GM12878 (cell line): ENCODE results near the gene STX3. TPM values are rescaled to one million over a fixed set of nuclear protein-coding genes. Genes with fewer than 3 reads are reported as not detected.

Experiments
- ATAC-seq: fragments of 200-7000 bp; cut with Tn5 transposase; 3 replicates; pipeline ENCODE4 v1.9.1; 2020; ENCODE audit warnings: mild to moderate bottlenecking, moderate library complexity
- BruUV-seq: library from RNA; stranded (reverse); fragments of 400-500 nt; replicated peaks from 2 replicates; lab custom pipeline; 2021; lab: Mats Ljungman, UMichigan
- CTCF ChIA-PET: fragments of 300-600 bp; sonication (Branson Sonifier 250); formaldehyde crosslinking; extraction: SDS; loops from one replicate; lab custom pipeline; 2021; ENCODE audit warnings: inconsistent platforms; lab: Yijun Ruan, JAX
- POLR2A ChIA-PET: fragments of 350-600 bp; formaldehyde crosslinking; extraction: SDS; loops from one replicate; lab custom pipeline; 2021; ENCODE audit warnings: inconsistent platforms; lab: Charles Lee
- RAD21 ChIA-PET: fragments of 300-600 bp; sonication (Branson Sonifier 250); formaldehyde crosslinking; loops from one replicate; lab custom pipeline; 2023; ENCODE audit warnings: antibody characterized with exemption; ENCODE audit not compliant: unreplicated experiment; lab: Charles Lee
- SMC1A ChIA-PET: fragments of 300-600 bp; sonication (Branson Sonifier 250); formaldehyde crosslinking; loops from one replicate; lab custom pipeline; 2023; ENCODE audit not compliant: unreplicated experiment, uncharacterized antibody; lab: Charles Lee
- DNase-seq: peaks from one replicate; pipeline ENCODE4 v3.0.0-alpha.2; 2011; ENCODE audit warnings: low read depth, low spot score
- FAIRE-seq: peaks from 3 replicates; lab custom pipeline; 2011; peaks lifted over from hg19 to GRCh38; lab: Jason Lieb, UNC
- H2AFZ ChIP-seq: 2 replicates; pipeline ENCODE4 v1.6.0; 2011; ENCODE audit warnings: low read depth, low read length, control low read depth; ENCODE audit not compliant: control insufficient read depth
- H3K27ac ChIP-seq: 2 replicates; pipeline ENCODE4 v1.5.1; 2011; ENCODE audit warnings: control low read depth; ENCODE audit not compliant: control insufficient read depth, insufficient read depth
- H3K27me3 ChIP-seq, 2 experiments: replicated peaks in 1 of 2; 2 replicates each; pipeline versions ENCODE4 v1.6.0 to v1.6.1; 2011; ENCODE audit warnings: low read length in 1 of 2; ENCODE audit not compliant: control insufficient read depth in 2 of 2, insufficient read depth in 2 of 2
- H3K36me3 ChIP-seq, 2 experiments: 2 replicates each; pipeline ENCODE4 v1.5.1; 2011; ENCODE audit warnings: low read length in 1 of 2; ENCODE audit not compliant: control insufficient read depth in 2 of 2, insufficient read depth in 2 of 2
- H3K4me1 ChIP-seq: 2 replicates; pipeline ENCODE4 v1.6.1; 2011; ENCODE audit warnings: mild to moderate bottlenecking, low read length, moderate library complexity, mixed read lengths; ENCODE audit not compliant: control insufficient read depth, insufficient read depth
- H3K4me2 ChIP-seq: 2 replicates; pipeline ENCODE4 v1.6.0; 2011; ENCODE audit warnings: control low read depth; ENCODE audit not compliant: control insufficient read depth, insufficient read depth
- H3K4me3 ChIP-seq: fragments of 200-600 bp; sonication (generic); 2 replicates; pipeline ENCODE4 v1.5.1; 2016
- H3K79me2 ChIP-seq: 2 replicates; pipeline ENCODE4 v1.6.0; 2011; ENCODE audit warnings: low read length; ENCODE audit not compliant: control insufficient read depth, insufficient read depth
- H3K9ac ChIP-seq: 2 replicates; pipeline ENCODE4 v1.8.0; 2011; ENCODE audit warnings: low read length, control low read depth, mixed read lengths; ENCODE audit not compliant: control insufficient read depth, insufficient read depth
- H3K9me3 ChIP-seq: replicated peaks from 3 replicates; pipeline ENCODE4 v1.5.1; 2011; ENCODE audit warnings: mild to moderate bottlenecking, low read length; ENCODE audit not compliant: control insufficient read depth, insufficient read depth
- H4K20me1 ChIP-seq: 2 replicates; pipeline ENCODE4 v1.6.0; 2011; ENCODE audit not compliant: control insufficient read depth, insufficient read depth
- CEBPB ChIP-seq, 2 experiments: fragments of 150-350 bp in 1 of 2; IDR thresholded peaks; 2 replicates each; pipeline ENCODE4 v1.6.1; 2012 to 2014; ENCODE audit warnings: low read depth in 2 of 2, low read length in 2 of 2, borderline replicate concordance in 1 of 2, inconsistent platforms in 1 of 2
- CREB1 ChIP-seq: IDR thresholded peaks from 2 replicates; pipeline ENCODE4 v1.6.1; 2012; ENCODE audit warnings: low read depth, mild to moderate bottlenecking, inconsistent platforms
- DPF2 ChIP-seq: fragments of 450-650 bp; IDR thresholded peaks from 2 replicates; pipeline ENCODE4 v1.6.1; 2017; ENCODE audit warnings: mild to moderate bottlenecking
- EED ChIP-seq: sonication (generic); IDR thresholded peaks from 2 replicates; pipeline ENCODE4 v1.6.1; 2016; ENCODE audit warnings: antibody characterized with exemption, low read depth
- ETV6 ChIP-seq, 2 experiments: fragments of 450-650 bp in 1 of 2; IDR thresholded peaks in 1 of 2; conservative IDR thresholded peaks in 1 of 2; 2 replicates each; pipeline ENCODE4 v1.6.1; 2014; ENCODE audit warnings: antibody characterized with exemption in 1 of 2, borderline replicate concordance in 1 of 2, low read depth in 1 of 2, mild to moderate bottlenecking in 1 of 2, moderate library complexity in 1 of 2
- FOXK2 ChIP-seq: fragments of 450-650 bp; IDR thresholded peaks from 2 replicates; pipeline ENCODE4 v1.6.1; 2017; ENCODE audit warnings: mild to moderate bottlenecking, moderate library complexity
- MEF2A ChIP-seq: IDR thresholded peaks from 2 replicates; pipeline ENCODE4 v1.6.1; 2011; ENCODE audit warnings: low read depth, mild to moderate bottlenecking, low read length, moderate library complexity; ENCODE audit not compliant: insufficient read depth
- NKRF ChIP-seq: fragments of 450-650 bp; conservative IDR thresholded peaks from 2 replicates; pipeline ENCODE4 v1.6.1; 2017; ENCODE audit warnings: mild to moderate bottlenecking, moderate library complexity
- RAD21 ChIP-seq: IDR thresholded peaks from 2 replicates; pipeline ENCODE4 v1.6.1; 2011; ENCODE audit warnings: mild to moderate bottlenecking, low read depth, low read length, moderate library complexity; ENCODE audit not compliant: insufficient read depth
- SMAD1 ChIP-seq: fragments of 450-650 bp; IDR thresholded peaks from 2 replicates; pipeline ENCODE4 v1.6.1; 2018; ENCODE audit warnings: mild to moderate bottlenecking, low read depth; ENCODE audit not compliant: partially characterized antibody
- SMAD5 ChIP-seq: IDR thresholded peaks from 2 replicates; pipeline ENCODE4 v1.6.1; 2016; ENCODE audit warnings: antibody characterized with exemption, low read depth
- SPI1 ChIP-seq: IDR thresholded peaks from 2 replicates; pipeline ENCODE4 v1.6.1; 2011; ENCODE audit warnings: low read depth, mild to moderate bottlenecking, low read length, moderate library complexity, borderline replicate concordance; ENCODE audit not compliant: insufficient read depth
- YBX1 ChIP-seq: fragments of 450-650 bp; IDR thresholded peaks from 2 replicates; pipeline ENCODE4 v1.6.1; 2016; ENCODE audit warnings: antibody characterized with exemption
- WGBS: methylation state at CpG from one replicate; pipeline ENCODE4 v1.1.6; 2016; ENCODE audit warnings: low lambda C conversion rate; ENCODE audit not compliant: insufficient replicate concordance, insufficient coverage; ENCODE audit errors: missing lambda C conversion rate; 5-methylcytosine and 5-hydroxymethylcytosine counted together
- in situ Hi-C: fragments of 300-500 bp; cut with MboI; formaldehyde crosslinking; loops from 9 replicates; pipeline ENCODE4 v1.14.3; 2018; ENCODE audit warnings: mixed read lengths
- intact Hi-C: fragments of 100-400 bp; cut with micrococcal nuclease; formaldehyde crosslinking; loops from one replicate; pipeline ENCODE4 v1.14.2; 2022; ENCODE audit not compliant: unreplicated experiment
- polyA plus RNA-seq, 11 experiments: library from polyadenylated mRNA; depleted of rRNA in 4 of 11; unstranded in 6 of 11; stranded (reverse) in 5 of 11; fragments of >200 nt; fragmentation: Nextera tagmentation in 4 of 11; fragmentation: Illumina TruSeq in 1 of 11; extraction: Ambion mirVana in 4 of 11; extraction: Trizol in 1 of 11; gene quantifications; 1 replicate in 1 of 11; 2 replicates in 10 of 11; pipeline versions ENCODE4 v1.2.1 to v1.2.3, GENCODE V29; 2011 to 2016; ENCODE audit warnings: inconsistent platforms in 2 of 11, missing spikeins in 2 of 11, low read depth in 1 of 11
- total RNA-seq, 4 experiments: library from RNA; depleted of rRNA in 3 of 4; stranded (reverse); fragments of >200 nt in 3 of 4; fragmentation: Illumina TruSeq in 1 of 4; extraction: Trizol in 1 of 4; gene quantifications; 2 replicates each; pipeline versions ENCODE4 v1.2.1 to v1.2.3, GENCODE V29; 2013 to 2021
- TF ChIP-seq, protein P1 (sequence below): IDR thresholded peaks from 2 replicates; pipeline ENCODE4 v1.6.1; 2012; ENCODE audit warnings: mild to moderate bottlenecking, low read depth, low read length
- TF ChIP-seq, protein P2 (sequence below): IDR thresholded peaks from 2 replicates; pipeline ENCODE4 v1.6.1; 2012; ENCODE audit warnings: low read depth, low read length, improper control_type of control experiment

The STX3 gene
- total and polyA plus RNA-seq, 10 of the 15 experiments (the other 5 are each of a cell fraction or from before 2014, with no cell fraction given) = 0.11 to 2.5 (median 1.1) TPM

- TF ChIP-seq, protein P1, sequence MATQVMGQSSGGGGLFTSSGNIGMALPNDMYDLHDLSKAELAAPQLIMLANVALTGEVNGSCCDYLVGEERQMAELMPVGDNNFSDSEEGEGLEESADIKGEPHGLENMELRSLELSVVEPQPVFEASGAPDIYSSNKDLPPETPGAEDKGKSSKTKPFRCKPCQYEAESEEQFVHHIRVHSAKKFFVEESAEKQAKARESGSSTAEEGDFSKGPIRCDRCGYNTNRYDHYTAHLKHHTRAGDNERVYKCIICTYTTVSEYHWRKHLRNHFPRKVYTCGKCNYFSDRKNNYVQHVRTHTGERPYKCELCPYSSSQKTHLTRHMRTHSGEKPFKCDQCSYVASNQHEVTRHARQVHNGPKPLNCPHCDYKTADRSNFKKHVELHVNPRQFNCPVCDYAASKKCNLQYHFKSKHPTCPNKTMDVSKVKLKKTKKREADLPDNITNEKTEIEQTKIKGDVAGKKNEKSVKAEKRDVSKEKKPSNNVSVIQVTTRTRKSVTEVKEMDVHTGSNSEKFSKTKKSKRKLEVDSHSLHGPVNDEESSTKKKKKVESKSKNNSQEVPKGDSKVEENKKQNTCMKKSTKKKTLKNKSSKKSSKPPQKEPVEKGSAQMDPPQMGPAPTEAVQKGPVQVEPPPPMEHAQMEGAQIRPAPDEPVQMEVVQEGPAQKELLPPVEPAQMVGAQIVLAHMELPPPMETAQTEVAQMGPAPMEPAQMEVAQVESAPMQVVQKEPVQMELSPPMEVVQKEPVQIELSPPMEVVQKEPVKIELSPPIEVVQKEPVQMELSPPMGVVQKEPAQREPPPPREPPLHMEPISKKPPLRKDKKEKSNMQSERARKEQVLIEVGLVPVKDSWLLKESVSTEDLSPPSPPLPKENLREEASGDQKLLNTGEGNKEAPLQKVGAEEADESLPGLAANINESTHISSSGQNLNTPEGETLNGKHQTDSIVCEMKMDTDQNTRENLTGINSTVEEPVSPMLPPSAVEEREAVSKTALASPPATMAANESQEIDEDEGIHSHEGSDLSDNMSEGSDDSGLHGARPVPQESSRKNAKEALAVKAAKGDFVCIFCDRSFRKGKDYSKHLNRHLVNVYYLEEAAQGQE = no peak
- no peak for TF ChIP-seq NKRF
- TF ChIP-seq DPF2 = no peak
- no peak for TF ChIP-seq FOXK2
- no peak for TF ChIP-seq CEBPB (IDR thresholded peaks at IDR 0.05; ENCODE audit: borderline replicate concordance in 1 of 2, low read depth in 2 of 2, low read length in 2 of 2)
- no peak for TF ChIP-seq RAD21
- no peak for TF ChIP-seq SMAD1
Measured at GRCh38 chr11:59777104-59777503, 21.9 kb downstream of the STX3 start (continued).

- no peak for ATAC-seq
- Histone ChIP-seq H3K4me1 (no peaks in the 10 kb centered on the region), H3K27ac (no peak overlapping the region), H3K9ac (no peak overlapping the region), H4K20me1 (no peaks in the 10 kb centered on the region), H3K9me3 (no peaks in the 10 kb centered on the region), H3K4me2 (no peak overlapping the region), H3K4me3 (no peak overlapping the region), H3K36me3 (no peaks in the 10 kb centered on the region), H3K27me3 (no peaks in the 10 kb centered on the region), H3K79me2 (no peaks in the 10 kb centered on the region), H2AFZ (no peak overlapping the region)
- no peak for DNase-seq
- ChIA-PET RAD21 (no interaction called here), CTCF (interaction anchor here (1.0 kb wide), 1 partner anchor 24 kb away, joined by 3 read pairs; no protein-coding TSS in a partner anchor), POLR2A (no interaction called here), SMC1A (interaction anchor here (0.7 to 1.3 kb wide), 2 partner anchors 9 to 10 kb away, joined by 3 read pairs; no protein-coding TSS in a partner anchor)
- BruUV-seq = no TSS peak
- 64% methylated on average over 2 of the region's 2 CpGs for WGBS
- intact Hi-C loops (no loop called here), in situ Hi-C loops (no loop called here)
- FAIRE-seq = no peak
- TF ChIP-seq EED (no peak), SPI1 (no peak), CREB1 (no peak), ETV6 (conservative IDR thresholded peaks at IDR 0.05 in 1 of 2, IDR thresholded peaks at IDR 0.05 in 1 of 2; ENCODE audit: borderline replicate concordance in 1 of 2, low read depth in 1 of 2) (no peak), SMAD5 (no peak), MEF2A (no peak), YBX1 (no peak)
- TF ChIP-seq, protein P2, sequence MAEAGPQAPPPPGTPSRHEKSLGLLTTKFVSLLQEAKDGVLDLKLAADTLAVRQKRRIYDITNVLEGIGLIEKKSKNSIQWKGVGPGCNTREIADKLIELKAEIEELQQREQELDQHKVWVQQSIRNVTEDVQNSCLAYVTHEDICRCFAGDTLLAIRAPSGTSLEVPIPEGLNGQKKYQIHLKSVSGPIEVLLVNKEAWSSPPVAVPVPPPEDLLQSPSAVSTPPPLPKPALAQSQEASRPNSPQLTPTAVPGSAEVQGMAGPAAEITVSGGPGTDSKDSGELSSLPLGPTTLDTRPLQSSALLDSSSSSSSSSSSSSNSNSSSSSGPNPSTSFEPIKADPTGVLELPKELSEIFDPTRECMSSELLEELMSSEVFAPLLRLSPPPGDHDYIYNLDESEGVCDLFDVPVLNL = no peak
Measured at GRCh38 chr11:59778122-59778521, 22.9 kb downstream of the STX3 start.
